ENCODE data around the gene ACRV1.
A peak's percentile ranks its signal among the peaks of the same experiment; 100 is the strongest.
"Not testable (repeated sequence)": the region's sequence is repeated elsewhere in the genome, so short reads cannot be mapped to it uniquely, and the experiment has no call there.

The ACRV1 gene, protein sequence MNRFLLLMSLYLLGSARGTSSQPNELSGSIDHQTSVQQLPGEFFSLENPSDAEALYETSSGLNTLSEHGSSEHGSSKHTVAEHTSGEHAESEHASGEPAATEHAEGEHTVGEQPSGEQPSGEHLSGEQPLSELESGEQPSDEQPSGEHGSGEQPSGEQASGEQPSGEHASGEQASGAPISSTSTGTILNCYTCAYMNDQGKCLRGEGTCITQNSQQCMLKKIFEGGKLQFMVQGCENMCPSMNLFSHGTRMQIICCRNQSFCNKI

DNA sequence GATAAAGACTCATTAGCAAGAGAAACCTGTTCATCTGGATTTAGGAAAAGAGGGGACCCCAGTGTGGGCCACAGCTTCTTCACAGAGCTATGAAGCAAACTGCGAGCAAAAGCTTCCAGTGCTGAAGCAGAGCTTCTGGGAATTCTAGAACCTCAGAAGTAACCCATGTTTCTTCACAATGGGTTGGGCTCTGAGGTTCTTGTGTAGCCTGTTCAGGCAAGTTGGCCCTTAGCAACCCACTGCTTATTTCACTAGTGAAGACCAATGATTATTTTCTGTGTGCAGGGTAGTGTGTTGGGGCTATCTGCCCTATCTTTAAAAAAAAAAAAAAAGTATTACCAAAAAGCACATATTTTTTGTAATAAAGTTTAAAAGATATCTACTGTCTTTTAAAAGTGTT is at the start of gene ACRV1:
Gene ACRV1 (minus strand): TSS at position 101 of the 400 bp plus-strand sequence. CDS start 67 bp downstream, at position 34.
- no peak within 1 kb of the TSS for H3K4me3 Mint-ChIP-seq
- DNase-seq, result no peak

DNA sequence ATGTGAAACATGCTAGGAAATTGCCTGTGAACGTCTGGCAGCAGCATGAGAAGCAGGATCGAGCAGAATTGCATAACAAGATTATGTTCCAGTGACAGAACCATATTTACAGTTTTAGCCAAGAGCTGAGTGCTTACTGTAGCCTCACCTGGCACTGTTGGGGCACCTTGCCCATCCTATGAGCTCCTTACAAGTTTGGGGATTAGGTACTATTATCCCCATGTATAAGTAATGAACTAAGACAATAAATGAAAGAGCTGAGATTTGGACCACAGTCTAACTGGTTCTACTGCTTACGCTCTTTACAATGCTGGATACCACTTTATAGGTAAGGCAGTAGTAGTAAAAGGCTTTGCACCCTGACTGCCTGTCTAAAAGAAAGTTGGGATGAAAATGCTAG is 48.3 kb upstream of the ACRV1 start:
- H3K27me3 Mint-ChIP-seq, result peaks cover 13% of the 10 kb centered on the region
- ATAC-seq (no peak), DNase-seq (no peak)
- no peaks in the 10 kb centered on the region for H3K9me3 Mint-ChIP-seq
- H3K27ac Mint-ChIP-seq, result no peak overlapping the region
- H3K4me3 Mint-ChIP-seq, result no peak overlapping the region
- H3K4me1 Mint-ChIP-seq, result no peaks in the 10 kb centered on the region

More for the DNA sequence above, at the start of gene ACRV1:
- no peak within 1 kb of the TSS for H3K27ac Mint-ChIP-seq
- ATAC-seq, result no peak
- H3K9me3 Mint-ChIP-seq, result no peaks in the 10 kb centered on the region
- no peaks in the 10 kb centered on the region for H3K4me1 Mint-ChIP-seq
- H3K27me3 Mint-ChIP-seq, result no peaks in the 10 kb centered on the region

GRCh38 chr11:125724125-125724524 is 43.5 kb upstream of the ACRV1 start:
- DNase-seq (no peak), ATAC-seq (no peak)

DNA sequence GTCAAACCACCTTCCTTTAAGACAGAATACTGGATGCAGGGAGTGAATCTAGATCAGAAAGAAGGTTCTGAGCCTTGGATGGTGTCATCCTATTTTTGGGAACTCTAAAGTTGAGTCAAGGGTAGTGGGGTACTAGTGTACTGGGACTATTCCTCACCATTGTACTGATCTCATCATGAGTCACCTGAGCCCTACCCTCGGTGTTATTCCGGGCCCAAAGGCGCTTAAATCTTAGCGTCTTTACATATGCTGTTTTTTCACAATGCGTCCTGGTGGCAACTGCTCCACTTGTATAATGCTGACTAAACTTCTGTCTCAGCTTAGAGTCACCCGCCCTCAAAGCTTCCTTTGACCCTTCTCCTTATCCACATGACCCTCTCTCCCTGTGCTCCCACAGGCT is 40.1 kb upstream of the ACRV1 start:
- H3K27ac Mint-ChIP-seq, result no peak overlapping the region
- DNase-seq (no peak), ATAC-seq (no peak)
- H3K9me3 Mint-ChIP-seq, result no peaks in the 10 kb centered on the region
- H3K27me3 Mint-ChIP-seq, result peaks cover 33% of the 10 kb centered on the region
- H3K4me1 Mint-ChIP-seq, result no peaks in the 10 kb centered on the region
- no peak overlapping the region for H3K4me3 Mint-ChIP-seq

More at GRCh38 chr11:125724125-125724524, 43.5 kb upstream of the ACRV1 start:
- H3K27me3 Mint-ChIP-seq, result peaks cover 31% of the 10 kb centered on the region
- H3K4me3 Mint-ChIP-seq, result no peak overlapping the region
- no peaks in the 10 kb centered on the region for H3K9me3 Mint-ChIP-seq
- H3K27ac Mint-ChIP-seq, result no peak overlapping the region
- H3K4me1 Mint-ChIP-seq, result no peaks in the 10 kb centered on the region

GRCh38 chr11:125704686-125705085 is 24.0 kb upstream of the ACRV1 start:
- H3K27ac Mint-ChIP-seq, H3K9me3 Mint-ChIP-seq, ATAC-seq, H3K4me3 Mint-ChIP-seq, H3K4me1 Mint-ChIP-seq, DNase-seq: not testable (repeated sequence)
- peaks cover 38% of the 10 kb centered on the region for H3K27me3 Mint-ChIP-seq

DNA sequence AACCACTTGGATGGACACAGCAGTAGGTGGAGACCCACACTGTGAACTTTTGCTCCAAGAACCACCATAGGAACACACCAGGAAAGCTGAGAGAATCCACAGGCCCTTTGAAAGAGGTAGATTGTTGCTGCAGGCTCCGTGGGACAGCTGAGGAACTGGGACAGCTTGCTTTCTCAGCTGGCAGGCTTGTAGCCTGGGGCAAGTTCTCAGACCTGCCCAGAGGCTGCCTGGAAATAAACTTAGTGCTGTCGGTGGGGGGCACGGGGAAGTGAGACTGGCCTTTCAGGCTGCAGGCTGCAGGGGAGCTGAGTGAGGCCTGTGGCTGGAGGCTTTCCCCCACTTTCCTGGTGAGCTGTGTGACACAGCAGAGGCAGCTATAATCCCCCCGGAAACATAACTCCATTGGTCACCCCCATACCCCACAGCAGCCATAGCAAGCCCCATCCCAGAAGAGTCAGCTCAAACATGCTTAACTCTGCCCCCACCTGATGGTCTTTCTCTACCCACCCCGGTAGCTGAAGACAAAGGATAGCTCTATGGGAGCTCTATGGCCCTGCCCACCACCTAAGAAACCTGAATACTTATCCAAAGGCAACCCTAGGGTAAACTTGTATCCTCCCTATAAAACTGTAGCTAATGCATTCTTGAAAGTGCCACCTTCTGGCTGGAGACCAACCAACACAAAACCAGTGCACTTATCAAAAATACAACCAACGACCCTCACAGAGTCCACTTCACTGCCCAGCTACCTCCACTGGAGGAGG is 21.4 kb upstream of the ACRV1 start:
- no peak overlapping the region for H3K4me3 Mint-ChIP-seq
- H3K27me3 Mint-ChIP-seq, result peaks cover 26% of the 10 kb centered on the region
- H3K9me3 Mint-ChIP-seq, result no peaks in the 10 kb centered on the region
- no peak overlapping the region for H3K27ac Mint-ChIP-seq
- H3K4me1 Mint-ChIP-seq, result no peaks in the 10 kb centered on the region
- DNase-seq, result no peak
- ATAC-seq, result no peak

DNA sequence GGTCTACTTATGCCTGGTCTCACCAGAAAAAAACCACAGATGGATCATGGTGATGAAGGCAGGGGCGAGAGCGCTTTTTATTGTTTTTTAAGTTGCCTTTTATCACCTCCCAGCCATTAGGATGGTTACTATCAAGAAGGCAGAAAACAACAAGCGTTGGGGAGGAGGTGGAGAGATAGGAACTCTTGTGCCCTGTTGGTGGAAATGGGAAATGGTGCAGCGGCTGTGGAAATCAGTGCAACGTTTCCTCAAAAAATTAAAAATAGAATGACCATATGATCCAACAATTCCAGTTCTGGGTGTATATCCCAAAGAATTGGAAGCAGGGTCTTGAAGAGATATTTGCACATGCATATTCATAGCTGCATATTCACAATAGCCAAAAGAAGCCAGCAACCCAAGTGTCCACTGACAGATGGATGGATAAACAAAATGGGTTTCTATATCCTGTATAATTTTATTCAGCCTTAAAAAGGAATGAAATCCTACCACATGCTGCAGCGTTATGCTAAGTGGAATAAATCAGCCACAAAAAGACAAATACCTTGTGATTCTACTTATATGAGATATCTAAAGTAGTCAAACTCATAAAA is 20.5 kb upstream of the ACRV1 start:
- Mint-ChIP-seq H3K27me3 (peaks cover 22% of the 10 kb centered on the region), H3K4me1 (no peaks in the 10 kb centered on the region)

GRCh38 chr11:125694951-125695350 is 14.3 kb upstream of the ACRV1 start:
- Mint-ChIP-seq H3K9me3 (no peaks in the 10 kb centered on the region), H3K4me1 (no peaks in the 10 kb centered on the region), H3K4me3 (no peak overlapping the region), H3K27me3 (peaks cover 13% of the 10 kb centered on the region), H3K27ac (no peak overlapping the region)
- no peak for DNase-seq
- no peak for ATAC-seq

More for the DNA sequence above, 20.5 kb upstream of the ACRV1 start:
- Mint-ChIP-seq H3K27ac (no peak overlapping the region), H3K9me3 (no peaks in the 10 kb centered on the region), H3K4me3 (no peak overlapping the region)
- no peak for ATAC-seq
- DNase-seq, result no peak

GRCh38 chr11:125692887-125693286 is 12.2 kb upstream of the ACRV1 start:
- H3K4me3 Mint-ChIP-seq, result no peak overlapping the region
- H3K9me3 Mint-ChIP-seq, result no peaks in the 10 kb centered on the region
- no peak overlapping the region for H3K27ac Mint-ChIP-seq
- ATAC-seq, result no peak
- no peaks in the 10 kb centered on the region for H3K27me3 Mint-ChIP-seq
- DNase-seq, result no peak
- H3K4me1 Mint-ChIP-seq, result no peaks in the 10 kb centered on the region

DNA sequence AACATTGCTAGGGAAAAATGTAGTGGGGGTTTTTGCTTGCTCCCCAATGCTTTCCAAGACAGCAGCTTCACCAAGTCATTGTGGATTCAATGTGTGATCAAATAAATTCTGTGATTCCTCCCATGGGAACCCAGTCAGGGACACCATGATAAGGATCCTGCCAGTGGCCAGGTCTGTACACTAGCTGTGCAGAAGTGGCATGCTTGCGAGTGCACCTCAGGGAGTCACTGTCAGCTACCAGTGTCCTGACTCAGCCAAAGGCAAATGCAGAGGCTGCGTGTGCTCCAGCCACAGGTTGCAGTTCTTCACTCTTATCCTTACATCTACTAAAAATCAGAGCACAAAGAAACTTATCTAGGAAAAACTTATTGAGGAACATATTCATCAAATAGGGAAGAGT is 9.4 kb upstream of the ACRV1 start:
- no peak overlapping the region for H3K4me3 Mint-ChIP-seq
- H3K9me3 Mint-ChIP-seq, result no peaks in the 10 kb centered on the region
- H3K27me3 Mint-ChIP-seq, result no peaks in the 10 kb centered on the region
- no peak for DNase-seq
- H3K4me1 Mint-ChIP-seq, result no peaks in the 10 kb centered on the region
- H3K27ac Mint-ChIP-seq, result no peak overlapping the region
- ATAC-seq, result no peak

DNA sequence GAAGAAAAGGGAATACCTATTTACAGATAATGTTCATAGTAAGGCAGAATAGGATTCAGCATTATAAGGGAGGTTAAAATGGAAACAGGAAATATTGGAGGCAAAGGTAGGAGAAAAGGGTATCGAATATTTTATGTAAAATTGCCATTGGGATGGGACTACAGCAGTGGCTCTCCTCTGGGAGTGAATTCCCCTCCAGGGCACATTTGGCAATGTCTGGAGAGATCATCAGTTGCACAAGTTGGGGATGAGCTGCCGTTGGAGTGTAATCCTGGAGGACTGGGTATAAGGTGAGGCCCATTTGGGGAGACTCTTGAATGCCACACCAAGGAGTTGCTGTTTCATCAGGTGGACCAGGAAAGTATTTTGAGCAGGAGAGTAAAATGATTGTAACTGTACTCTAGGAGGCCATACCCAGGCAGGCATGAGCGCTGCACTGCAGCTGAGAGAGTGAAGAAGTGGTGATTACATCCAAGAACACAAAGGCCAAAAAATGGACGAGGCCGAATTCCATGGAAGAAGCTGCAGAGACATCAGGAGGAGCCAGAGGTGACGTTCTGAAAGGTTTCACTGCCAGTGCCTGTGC is 8.7 kb upstream of the ACRV1 start:
- no peaks in the 10 kb centered on the region for H3K4me1 Mint-ChIP-seq
- no peak overlapping the region for H3K4me3 Mint-ChIP-seq
- H3K27ac Mint-ChIP-seq, result no peak overlapping the region

GRCh38 chr11:125688632-125689031 is 8.0 kb upstream of the ACRV1 start:
- Mint-ChIP-seq H3K4me1 (no peaks in the 10 kb centered on the region), H3K27ac (peak overlapping the region in 1 of 2 donors; percentile 35)
- ATAC-seq, result no peak

More for the DNA sequence above, 8.7 kb upstream of the ACRV1 start:
- Mint-ChIP-seq H3K27me3 (no peaks in the 10 kb centered on the region), H3K9me3 (no peaks in the 10 kb centered on the region)
- DNase-seq (no peak), ATAC-seq (no peak)

GRCh38 chr11:125688066-125688465 is 7.4 kb upstream of the ACRV1 start:
- no peak for DNase-seq
- no peak for ATAC-seq
- no peaks in the 10 kb centered on the region for H3K9me3 Mint-ChIP-seq
- no peak overlapping the region for H3K4me3 Mint-ChIP-seq
- no peaks in the 10 kb centered on the region for H3K4me1 Mint-ChIP-seq
- H3K27me3 Mint-ChIP-seq, result no peaks in the 10 kb centered on the region
- H3K27ac Mint-ChIP-seq, result no peak overlapping the region

More at GRCh38 chr11:125688632-125689031, 8.0 kb upstream of the ACRV1 start:
- Mint-ChIP-seq H3K4me3 (no peak overlapping the region), H3K9me3 (no peaks in the 10 kb centered on the region), H3K27me3 (no peaks in the 10 kb centered on the region)
- no peak for DNase-seq

- DNase-seq, result no peak
- Mint-ChIP-seq H3K4me1 (no peaks in the 10 kb centered on the region), H3K27ac (no peak overlapping the region), H3K27me3 (no peaks in the 10 kb centered on the region), H3K4me3 (no peak overlapping the region), H3K9me3 (no peaks in the 10 kb centered on the region)
- ATAC-seq, result no peak
Measured at GRCh38 chr11:125685228-125685627, 4.6 kb upstream of the ACRV1 start.

- Mint-ChIP-seq H3K4me1 (no peaks in the 10 kb centered on the region), H3K27me3 (no peaks in the 10 kb centered on the region), H3K9me3 (no peaks in the 10 kb centered on the region), H3K27ac (no peak overlapping the region), H3K4me3 (no peak overlapping the region)
- ATAC-seq (no peak), DNase-seq (no peak)
Measured at GRCh38 chr11:125679837-125680236, 810 bp downstream of the ACRV1 start.

DNA sequence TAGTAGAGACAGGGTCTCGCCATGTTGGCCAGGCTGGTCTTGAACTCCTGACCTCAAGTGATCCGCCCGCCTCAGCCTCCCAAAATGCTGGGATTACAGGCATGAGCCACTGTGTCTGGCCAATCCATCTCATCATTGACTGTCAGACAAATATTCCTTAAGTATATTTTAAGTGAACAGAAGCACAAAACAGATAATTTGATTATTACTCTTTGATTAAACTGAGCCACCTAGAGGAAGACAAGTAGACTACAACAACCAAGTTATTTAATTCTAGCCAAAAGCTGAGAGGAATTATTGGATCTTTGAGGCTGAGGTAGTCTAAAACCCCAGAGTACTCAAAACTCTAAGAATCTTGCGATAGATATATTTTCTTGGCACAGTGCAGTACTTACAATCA is 1.2 kb downstream of the ACRV1 start:
- ATAC-seq, result no peak
- H3K9me3 Mint-ChIP-seq, result no peaks in the 10 kb centered on the region
- H3K4me1 Mint-ChIP-seq, result no peaks in the 10 kb centered on the region
- no peaks in the 10 kb centered on the region for H3K27me3 Mint-ChIP-seq
- no peak overlapping the region for H3K27ac Mint-ChIP-seq
- no peak overlapping the region for H3K4me3 Mint-ChIP-seq
- DNase-seq, result no peak

Data from stimulated activated naive CD8-positive, alpha-beta T cell treated with anti-CD3 and anti-CD28 coated beads, Interleukin-15, amount 100 ng/mL, for 72 hours (primary cell).